Upper lobe of right lung (tissue), 1 donor: ENCODE measurements around the gene GABARAP. TPM values are rescaled to one million over a fixed set of nuclear protein-coding genes. Genes with fewer than 3 reads are reported as not detected.

Source experiments
- ATAC-seq: fragments of 200-7000 bp; cut with Tn5 transposase; one replicate; pipeline ENCODE4 v1.9.1; 2020; ENCODE audit warnings: mild to moderate bottlenecking, moderate library complexity
- DNase-seq: peaks from one replicate; pipeline ENCODE4 v3.0.0-alpha.2; 2020
- H3K27ac ChIP-seq: fragments of 200-600 bp; one replicate; pipeline ENCODE4 v1.8.0; 2022
- H3K27me3 ChIP-seq: fragments of 200-600 bp; one replicate; pipeline ENCODE4 v1.8.0; 2022; ENCODE audit warnings: mild to moderate bottlenecking
- H3K36me3 ChIP-seq: fragments of 200-600 bp; one replicate; pipeline ENCODE4 v1.8.0; 2022
- H3K4me1 ChIP-seq: fragments of 200-600 bp; one replicate; pipeline ENCODE4 v1.8.0; 2022
- H3K4me3 ChIP-seq: fragments of 200-600 bp; one replicate; pipeline ENCODE4 v1.8.0; 2022; ENCODE audit warnings: mild to moderate bottlenecking
- H3K9me3 ChIP-seq: fragments of 200-600 bp; one replicate; pipeline ENCODE4 v1.8.0; 2022
- CTCF ChIP-seq: fragments of 200-600 bp; IDR thresholded peaks from one replicate; pipeline ENCODE4 v1.8.0; 2022; ENCODE audit warnings: antibody characterized with exemption
- intact Hi-C: fragments of 100-400 bp; cut with DNase I; formaldehyde crosslinking; loops from one replicate; pipeline ENCODE4 v1.11.0; 2022
- total RNA-seq: library from RNA; stranded (reverse); fragmentation: NEBNext Ultra II Directional; extraction: Animal tissue kit (Norgen Biotek cat#: 25700); gene quantifications from one replicate; pipeline ENCODE4 v1.2.1, GENCODE V29; 2021
- donor health status: DM: no; HTN: yes; CAD: no; lungs with severe emphysema.

GABARAP gene
- total RNA-seq, 1 donor from 2014 or later = 547 TPM

GRCh38 chr17:7235693-7236665 is 6.3 kb downstream of the GABARAP start:
- Histone ChIP-seq H3K27me3 (no peaks in the 10 kb centered on the region), H3K36me3 (peaks cover 29% of the 10 kb centered on the region), H3K9me3 (no peaks in the 10 kb centered on the region), H3K4me3 (no peak overlapping the region), H3K4me1 (peaks cover 40% of the 10 kb centered on the region), H3K27ac (no peak overlapping the region)
- no peak for TF ChIP-seq CTCF
- ATAC-seq = no peak
- no peak for DNase-seq
- intact Hi-C loops = no loop called here

- ATAC-seq = peak; percentile 65
- TF ChIP-seq CTCF = no peak
- H3K4me3 ChIP-seq = peak within 1 kb of the TSS; percentile 95
These were observed 7.9 kb downstream of the GABARAP start, which contains the start of gene DVL2 for GRCh38 chr17:7234083-7234951. Gene DVL2, minus strand, starts transcription at chr17:7234517. Its CDS starts 255 bp downstream, at chr17:7234262.

GRCh38 chr17:7233701-7234082 is 8.6 kb downstream of the GABARAP start:
- H3K27ac ChIP-seq = peak overlapping the region; percentile 84
- intact Hi-C loops = no loop called here
- ATAC-seq = peak; percentile 0
- no peaks in the 10 kb centered on the region for H3K9me3 ChIP-seq
- peaks cover 28% of the 10 kb centered on the region for H3K4me1 ChIP-seq
- H3K36me3 ChIP-seq = peaks cover 40% of the 10 kb centered on the region
- no peak for TF ChIP-seq CTCF
- no peaks in the 10 kb centered on the region for H3K27me3 ChIP-seq
- DNase-seq = no peak
- peak overlapping the region; percentile 95 for H3K4me3 ChIP-seq

More at GRCh38 chr17:7234083-7234951, 7.9 kb downstream of the GABARAP start, which contains the start of gene DVL2:
- intact Hi-C loops = no loop called here
- Histone ChIP-seq H3K9me3 (no peaks in the 10 kb centered on the region), H3K36me3 (peaks cover 34% of the 10 kb centered on the region), H3K4me1 (peaks cover 28% of the 10 kb centered on the region), H3K27ac (peak within 1 kb of the TSS; percentile 84), H3K27me3 (no peaks in the 10 kb centered on the region)
- peak; percentile 97 for DNase-seq

- no peak for TF ChIP-seq CTCF
- H3K36me3 ChIP-seq = peaks cover 54% of the 10 kb centered on the region
- intact Hi-C loops = no loop called here
- H3K9me3 ChIP-seq = no peaks in the 10 kb centered on the region
- H3K27me3 ChIP-seq = no peaks in the 10 kb centered on the region
- DNase-seq = no peak
- peaks cover 28% of the 10 kb centered on the region for H3K4me1 ChIP-seq
- ATAC-seq = no peak
- H3K27ac ChIP-seq = no peak overlapping the region
- peak overlapping the region; percentile 14 for H3K4me3 ChIP-seq
These were observed 10.1 kb downstream of the GABARAP start for GRCh38 chr17:7232114-7232513.

DNA sequence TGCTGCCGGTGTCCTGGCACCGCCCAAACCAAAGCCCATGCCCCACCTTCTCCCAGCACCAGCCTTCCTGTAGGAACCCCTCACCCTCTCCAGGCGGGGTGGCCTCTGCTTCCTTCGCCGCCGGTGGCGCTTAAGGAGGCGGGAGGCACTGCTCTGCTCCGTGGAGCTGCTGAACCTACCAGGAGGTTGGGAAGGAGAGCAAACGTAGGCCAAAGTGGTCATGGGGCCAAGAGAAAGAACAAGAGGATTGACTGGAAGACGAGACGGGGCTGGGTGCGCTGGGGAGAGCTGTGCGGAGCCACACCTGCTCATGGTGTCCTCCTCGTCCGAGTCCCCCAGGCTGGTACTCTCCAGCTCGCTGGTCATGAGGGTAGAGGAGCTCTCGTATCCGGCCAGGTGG is 12.7 kb downstream of the GABARAP start:
- no peak overlapping the region for H3K4me3 ChIP-seq
- DNase-seq (no peak), ATAC-seq (no peak)
- no peaks in the 10 kb centered on the region for H3K27me3 ChIP-seq
- H3K9me3 ChIP-seq = no peaks in the 10 kb centered on the region
- no peak overlapping the region for H3K27ac ChIP-seq
- intact Hi-C loops = no loop called here
- TF ChIP-seq CTCF = no peak
- H3K4me1 ChIP-seq = peaks cover 18% of the 10 kb centered on the region
- H3K36me3 ChIP-seq = peaks cover 63% of the 10 kb centered on the region
